AG09309 (cell line): ENCODE measurements around the gene WNT3A.

Experiments used
- DNase-seq: peaks from one replicate; pipeline ENCODE4 v3.0.0-alpha.2; 2010; ENCODE audit warnings: low read depth
- H3K4me3 ChIP-seq: 2 replicates; pipeline ENCODE4 v1.5.1; 2011; ENCODE audit warnings: mild to moderate bottlenecking, low read depth, low read length, moderate library complexity; ENCODE audit not compliant: control insufficient read depth
- TF ChIP-seq, protein P1 (sequence below): IDR thresholded peaks from 2 replicates; pipeline ENCODE4 v1.5.1; 2011; ENCODE audit warnings: mild to moderate bottlenecking, low read depth, low read length, inconsistent platforms; ENCODE audit not compliant: insufficient read depth, control insufficient read depth; ENCODE audit errors: missing control alignments

WNT3A gene

GRCh38 chr1:228076796-228077430 is 70.1 kb downstream of the WNT3A start:
- DNase-seq: no peak
- TF ChIP-seq, protein P1, sequence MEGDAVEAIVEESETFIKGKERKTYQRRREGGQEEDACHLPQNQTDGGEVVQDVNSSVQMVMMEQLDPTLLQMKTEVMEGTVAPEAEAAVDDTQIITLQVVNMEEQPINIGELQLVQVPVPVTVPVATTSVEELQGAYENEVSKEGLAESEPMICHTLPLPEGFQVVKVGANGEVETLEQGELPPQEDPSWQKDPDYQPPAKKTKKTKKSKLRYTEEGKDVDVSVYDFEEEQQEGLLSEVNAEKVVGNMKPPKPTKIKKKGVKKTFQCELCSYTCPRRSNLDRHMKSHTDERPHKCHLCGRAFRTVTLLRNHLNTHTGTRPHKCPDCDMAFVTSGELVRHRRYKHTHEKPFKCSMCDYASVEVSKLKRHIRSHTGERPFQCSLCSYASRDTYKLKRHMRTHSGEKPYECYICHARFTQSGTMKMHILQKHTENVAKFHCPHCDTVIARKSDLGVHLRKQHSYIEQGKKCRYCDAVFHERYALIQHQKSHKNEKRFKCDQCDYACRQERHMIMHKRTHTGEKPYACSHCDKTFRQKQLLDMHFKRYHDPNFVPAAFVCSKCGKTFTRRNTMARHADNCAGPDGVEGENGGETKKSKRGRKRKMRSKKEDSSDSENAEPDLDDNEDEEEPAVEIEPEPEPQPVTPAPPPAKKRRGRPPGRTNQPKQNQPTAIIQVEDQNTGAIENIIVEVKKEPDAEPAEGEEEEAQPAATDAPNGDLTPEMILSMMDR: no peak
- H3K4me3 ChIP-seq: no peak overlapping the region

- TF ChIP-seq, protein P1: no peak
- H3K4me3 ChIP-seq: no peak overlapping the region
- DNase-seq: no peak
Measured at GRCh38 chr1:228077565-228078330, 71.0 kb downstream of the WNT3A start.

- no peak for DNase-seq
- TF ChIP-seq, protein P1: no peak
- H3K4me3 ChIP-seq: no peak overlapping the region
Measured at GRCh38 chr1:228079013-228079412, 72.2 kb downstream of the WNT3A start.

- TF ChIP-seq, protein P1: no peak
- no peak for DNase-seq
- no peak overlapping the region for H3K4me3 ChIP-seq
Measured at GRCh38 chr1:228079601-228080263, 72.9 kb downstream of the WNT3A start.

GRCh38 chr1:228081144-228081543 is 74.3 kb downstream of the WNT3A start:
- H3K4me3 ChIP-seq: peak overlapping the region; percentile 93
- TF ChIP-seq, protein P1: no peak
- no peak for DNase-seq

- TF ChIP-seq, protein P1: no peak
- no peak for DNase-seq
- H3K4me3 ChIP-seq: peak overlapping the region; percentile 93
Measured at GRCh38 chr1:228081578-228082213, 74.9 kb downstream of the WNT3A start.
